ENCODE data around the gene AP1S3.
A peak's percentile ranks its signal among the peaks of the same experiment; 100 is the strongest.
"Not testable (repeated sequence)": the region's sequence is repeated elsewhere in the genome, so short reads cannot be mapped to it uniquely, and the experiment has no call there.

Gene AP1S3

DNA sequence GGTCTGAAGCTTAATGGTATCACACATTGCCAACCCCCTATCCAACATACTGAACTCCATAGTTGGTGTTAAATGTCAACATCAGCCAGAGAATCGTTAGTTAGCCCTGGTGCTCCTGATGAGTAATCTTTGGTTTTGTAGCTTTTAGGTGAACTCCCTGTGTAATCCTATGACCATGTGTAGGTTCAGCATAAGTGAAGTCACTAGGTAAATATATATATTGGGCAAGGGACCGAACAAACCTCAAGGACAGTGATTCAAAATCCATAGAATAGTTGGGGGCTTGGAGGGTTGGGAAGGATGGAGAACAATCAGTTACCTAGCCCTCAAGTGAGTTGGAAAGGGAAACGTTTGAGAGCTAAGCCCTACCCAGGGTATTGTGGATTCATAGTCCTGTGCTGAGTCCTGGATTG, 16.0 kb upstream of the AP1S3 start:
- no peak for DNase-seq (ENCODE audit: low spot score)

DNA sequence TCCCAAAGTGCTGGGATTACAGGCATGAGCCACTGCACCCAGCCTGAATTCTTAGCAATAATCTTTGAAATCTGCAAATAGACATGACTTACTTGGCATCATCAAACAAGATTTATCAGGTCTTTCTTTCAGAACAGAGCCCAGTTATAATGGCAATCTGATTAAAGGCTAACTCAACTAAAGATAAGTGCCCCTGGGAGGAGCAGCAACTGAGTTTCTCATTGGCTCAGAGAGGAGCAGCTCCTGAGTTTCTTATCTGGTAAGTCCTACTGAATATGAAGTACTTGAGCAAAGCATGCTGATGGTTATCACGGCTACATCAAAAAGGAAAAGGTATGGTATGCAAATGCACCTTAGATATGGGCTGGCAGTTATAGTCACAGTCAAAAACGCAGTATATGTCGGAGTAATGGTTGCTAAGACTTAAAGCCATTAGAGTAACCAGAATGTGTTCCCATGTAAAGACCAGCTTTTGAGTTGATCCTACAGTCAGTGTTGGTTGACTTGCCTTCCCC, 15.0 kb upstream of the AP1S3 start:
- DNase-seq (ENCODE audit: low spot score), result no peak

DNA sequence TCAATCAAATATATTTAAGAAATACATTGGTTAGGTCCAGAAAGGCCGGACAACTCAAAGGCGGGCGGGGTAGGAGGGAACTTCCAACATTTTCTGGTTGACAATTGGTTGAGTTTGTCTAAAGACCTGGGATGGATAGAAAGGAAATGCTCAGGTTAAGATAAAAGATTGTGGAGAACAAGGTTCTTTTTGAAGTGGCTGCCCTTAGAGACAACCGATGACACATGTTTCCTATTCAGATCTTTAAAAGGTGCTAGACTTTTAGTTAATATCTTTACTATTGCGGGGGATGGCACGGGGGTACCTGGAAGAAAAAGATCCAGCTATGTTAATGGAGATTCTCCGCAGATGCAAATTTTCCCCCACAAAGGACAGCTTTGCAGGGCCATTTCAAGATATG, 10.0 kb upstream of the AP1S3 start:
- no peak for DNase-seq (ENCODE audit: low spot score)

DNA sequence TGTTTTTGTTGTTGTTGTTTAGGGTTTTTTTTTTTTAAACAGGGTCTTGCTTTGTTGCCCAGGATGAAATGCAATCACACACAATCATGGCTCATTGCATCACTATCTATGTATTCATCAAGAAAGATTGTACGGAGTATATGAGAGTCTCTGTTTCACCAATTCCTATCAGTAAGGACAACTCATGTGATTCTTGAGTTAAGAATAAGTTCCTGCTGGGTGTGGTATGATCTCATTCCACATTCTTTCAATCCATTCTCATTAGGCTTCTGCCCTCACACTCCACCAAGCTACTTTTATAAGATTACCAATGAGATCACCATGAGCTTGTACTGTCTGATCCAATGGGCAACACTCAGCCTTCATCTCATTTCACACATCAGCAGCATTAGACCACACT, 9.1 kb upstream of the AP1S3 start:
- no peak for DNase-seq (ENCODE audit: low spot score)

DNA sequence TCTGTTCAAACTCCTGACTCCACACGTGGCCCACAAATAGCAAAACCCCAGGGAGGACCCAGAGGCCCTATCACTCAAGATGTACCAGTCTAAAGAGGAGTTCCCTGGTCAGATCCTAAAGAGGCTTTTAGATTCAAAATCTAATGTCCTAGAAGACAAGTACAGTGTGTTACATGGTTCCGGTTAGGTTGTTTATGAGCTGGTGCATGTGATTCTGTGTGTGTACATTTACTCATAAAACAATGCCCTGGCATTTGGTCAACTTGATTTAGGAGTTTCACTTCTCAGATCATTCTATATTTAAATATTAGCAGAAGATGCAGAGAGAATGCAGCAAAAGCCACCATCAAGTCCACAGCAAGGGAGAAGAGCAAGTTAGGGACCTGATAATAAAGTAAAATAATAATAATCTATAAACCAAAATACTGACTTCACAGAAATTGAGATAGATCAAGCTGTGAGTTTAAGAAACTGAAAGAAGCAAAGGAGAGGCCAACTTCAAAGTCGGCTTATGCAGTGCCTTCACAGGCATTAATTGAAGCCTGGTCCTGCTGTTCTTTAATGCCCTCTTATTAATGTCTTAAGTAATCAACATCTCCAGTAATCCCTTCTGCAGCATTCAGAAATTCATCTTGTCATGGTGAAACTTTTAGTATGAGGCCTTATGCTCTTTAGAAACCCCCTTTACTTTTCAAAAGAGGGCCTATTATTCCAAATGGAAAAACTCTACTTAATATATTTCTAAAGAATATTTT, 4.2 kb upstream of the AP1S3 start:
- DNase-seq (ENCODE audit: low spot score), result peak; percentile 23

DNA sequence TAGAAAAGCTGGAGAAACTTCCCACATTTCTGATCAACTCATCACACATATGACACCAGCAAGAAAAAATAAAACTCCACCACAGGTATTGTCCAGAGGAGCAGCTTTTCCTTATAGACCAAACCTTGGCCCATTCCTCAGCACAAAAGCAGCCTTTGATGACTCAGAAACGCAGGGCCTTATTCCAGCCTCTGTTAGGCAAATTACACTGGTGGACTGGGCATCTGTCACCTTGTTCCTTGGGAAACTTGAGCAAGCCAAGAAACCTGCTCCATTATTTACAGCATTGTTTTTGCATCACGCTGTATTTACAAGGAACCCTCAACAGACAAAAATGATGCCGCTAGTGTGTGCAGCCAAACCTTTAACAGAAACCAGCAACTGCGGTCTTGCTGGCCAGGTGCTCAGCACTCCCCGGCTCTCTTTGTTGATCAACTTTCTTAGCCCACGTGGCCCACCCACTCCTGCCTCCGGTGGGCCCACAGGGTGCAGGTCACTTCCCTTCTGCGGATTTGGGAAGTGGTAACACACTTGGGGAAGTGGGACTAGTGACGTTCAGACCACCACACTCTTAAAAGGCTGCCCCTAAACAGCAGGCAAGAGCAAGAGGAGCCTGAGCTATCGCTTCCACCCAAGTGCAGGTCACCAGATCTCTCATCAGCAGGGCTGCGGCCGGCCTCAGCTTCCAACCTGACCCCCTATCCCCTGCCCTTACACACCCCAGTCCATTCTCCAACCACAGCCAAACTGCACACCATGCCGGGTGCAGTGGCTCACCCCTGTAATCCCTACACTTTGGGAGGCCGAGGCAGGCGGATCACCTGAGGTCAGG, 1.5 kb downstream of the AP1S3 start:
- peak; percentile 89 for DNase-seq (ENCODE audit: low spot score)

DNA sequence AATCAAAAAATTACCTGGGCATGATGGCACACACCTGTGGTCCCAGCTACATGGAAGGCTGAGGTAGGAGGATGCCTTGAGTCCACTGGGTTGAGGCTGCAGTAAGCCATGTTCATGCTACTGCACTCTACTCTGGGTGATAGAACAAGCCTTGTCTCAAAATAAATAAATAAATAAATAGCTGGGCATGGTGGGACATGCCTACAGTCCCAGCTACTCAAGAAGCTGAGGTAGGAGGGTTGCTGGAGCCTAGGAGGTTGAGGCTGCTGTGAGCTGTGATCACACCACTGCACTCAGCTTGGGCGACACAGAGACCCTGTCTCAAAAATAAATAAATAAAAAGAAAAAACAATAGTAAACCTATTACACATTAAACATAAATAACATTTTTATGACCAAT, 3.0 kb downstream of the AP1S3 start:
- DNase-seq (ENCODE audit: low spot score), result no peak

DNA sequence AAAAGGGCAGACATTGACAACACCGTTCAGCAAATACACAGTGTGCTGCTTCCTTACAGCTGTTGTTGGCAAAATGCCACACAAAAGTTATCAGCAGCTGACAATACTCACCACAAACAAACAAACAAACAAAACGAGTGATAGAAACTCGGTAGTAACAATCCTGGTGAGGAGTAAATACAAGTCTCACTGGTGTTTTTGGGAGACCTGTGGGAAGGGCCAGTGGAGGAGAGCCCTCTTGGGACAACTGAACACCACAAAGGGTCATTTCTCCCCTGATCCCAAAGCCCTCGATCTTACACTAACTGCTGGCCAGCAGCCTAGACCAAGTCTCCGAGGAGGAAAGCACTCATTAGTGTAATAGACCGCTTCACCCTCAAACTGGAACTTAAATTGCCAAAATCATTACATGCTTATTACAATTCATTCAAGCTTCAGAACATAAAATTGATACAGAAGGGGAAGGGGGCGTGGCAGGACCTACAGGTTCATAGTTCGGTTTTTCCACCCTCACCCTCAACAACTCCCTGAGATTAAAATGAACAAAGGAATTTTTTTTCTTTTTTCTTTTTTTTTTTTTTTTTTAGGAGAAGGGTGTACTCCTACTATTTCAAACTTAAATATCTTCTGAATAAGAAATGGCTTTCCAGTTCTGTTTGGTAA, 5.0 kb downstream of the AP1S3 start:
- no peak for DNase-seq (ENCODE audit: low spot score)

DNA sequence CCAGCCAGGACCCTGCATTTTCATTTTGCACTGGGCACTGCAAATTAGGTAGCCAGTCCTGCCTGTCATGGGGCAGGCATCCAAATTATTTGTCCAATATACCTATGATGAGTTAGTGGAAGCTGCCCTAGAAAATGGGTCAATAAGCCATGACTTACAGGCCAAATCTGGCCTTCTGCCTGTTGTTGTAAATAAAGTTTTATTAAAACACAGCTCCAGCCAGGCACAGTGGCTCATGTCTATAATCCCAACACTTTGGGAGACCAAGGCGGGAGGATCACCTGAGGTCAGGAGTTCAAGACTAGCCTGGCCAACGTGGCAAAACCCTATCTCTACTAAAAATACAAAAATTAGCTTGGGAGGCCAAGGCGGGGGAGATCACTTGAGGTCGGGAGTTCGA, 8.3 kb downstream of the AP1S3 start:
- DNase-seq (ENCODE audit: low spot score), result no peak

DNA sequence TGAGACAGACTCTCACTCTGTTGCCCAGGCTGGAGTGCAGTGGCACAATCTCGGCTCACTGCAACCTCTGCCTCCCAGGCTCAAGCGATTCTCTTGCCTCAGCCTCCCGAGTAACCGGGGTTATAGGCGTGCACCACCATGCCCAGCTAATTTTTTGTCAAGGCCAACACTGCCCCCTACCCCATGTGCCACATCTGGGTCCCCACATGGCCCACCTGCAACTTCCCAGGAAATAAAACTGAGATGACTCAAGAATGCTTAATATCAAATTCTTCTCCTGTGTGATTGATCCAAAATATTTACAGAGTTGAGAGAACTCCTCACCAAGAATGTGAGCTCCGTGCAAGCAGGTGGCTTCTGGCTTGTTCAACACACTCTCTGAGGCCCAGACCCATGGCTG, 9.1 kb downstream of the AP1S3 start:
- no peak for DNase-seq (ENCODE audit: low spot score)

DNA sequence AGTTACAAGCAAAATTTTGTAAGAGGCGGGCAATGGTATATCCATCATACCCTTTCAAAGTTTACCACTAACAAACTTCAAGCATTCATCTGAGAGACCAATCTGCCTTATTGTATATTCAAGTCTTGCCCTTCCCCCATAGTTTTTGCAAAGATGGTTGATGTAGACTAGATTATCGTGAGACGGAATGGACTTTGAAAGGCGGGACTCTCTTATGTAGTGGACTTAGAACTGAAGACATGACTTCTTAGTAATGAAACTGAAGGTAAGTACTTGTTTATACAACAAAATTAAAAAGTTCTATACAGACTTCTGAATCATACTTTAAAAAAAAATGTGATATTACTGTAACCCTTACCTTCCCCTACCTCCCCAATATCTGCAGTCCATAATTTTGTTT, 10.4 kb downstream of the AP1S3 start:
- no peak for DNase-seq (ENCODE audit: low spot score)

DNA sequence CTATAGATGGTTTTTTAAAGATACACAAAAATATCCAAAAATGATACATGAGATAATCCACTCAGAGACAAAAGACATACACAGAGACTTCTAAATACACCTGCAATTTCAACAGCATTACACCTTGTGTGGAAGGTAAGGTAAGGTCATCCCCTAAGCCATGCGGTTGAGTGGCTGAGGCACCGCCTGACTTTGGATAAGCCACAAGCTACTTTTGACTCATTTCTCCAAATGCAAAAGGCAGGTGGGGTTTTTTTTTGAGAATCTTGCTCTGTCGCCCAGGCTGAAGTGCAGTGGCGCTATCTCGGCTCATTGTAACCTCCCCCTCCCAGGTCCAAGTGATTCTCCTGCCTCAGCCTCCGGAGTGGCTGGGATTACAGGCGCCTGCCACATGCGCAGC, 13.1 kb downstream of the AP1S3 start:
- no peak for DNase-seq (ENCODE audit: low spot score)

DNA sequence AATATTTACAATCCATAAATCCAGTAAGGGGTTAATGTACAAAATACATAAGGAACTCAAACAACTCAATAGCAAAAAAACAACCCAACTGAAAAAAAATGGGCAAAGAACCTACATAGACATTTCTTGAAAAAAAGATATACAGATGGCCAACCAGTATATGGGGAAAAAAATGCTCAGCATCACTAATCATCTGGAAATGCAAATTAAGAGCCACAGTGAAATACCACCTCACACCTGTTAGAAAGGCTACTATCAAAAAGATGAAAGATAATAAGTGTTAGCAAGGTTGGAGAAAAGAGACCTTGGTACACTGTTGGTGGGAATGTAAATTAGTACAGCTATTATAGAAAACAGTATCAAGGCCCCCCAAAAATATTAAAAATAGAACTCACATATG, 14.6 kb downstream of the AP1S3 start:
- DNase-seq (ENCODE audit: low spot score), result no peak

DNA sequence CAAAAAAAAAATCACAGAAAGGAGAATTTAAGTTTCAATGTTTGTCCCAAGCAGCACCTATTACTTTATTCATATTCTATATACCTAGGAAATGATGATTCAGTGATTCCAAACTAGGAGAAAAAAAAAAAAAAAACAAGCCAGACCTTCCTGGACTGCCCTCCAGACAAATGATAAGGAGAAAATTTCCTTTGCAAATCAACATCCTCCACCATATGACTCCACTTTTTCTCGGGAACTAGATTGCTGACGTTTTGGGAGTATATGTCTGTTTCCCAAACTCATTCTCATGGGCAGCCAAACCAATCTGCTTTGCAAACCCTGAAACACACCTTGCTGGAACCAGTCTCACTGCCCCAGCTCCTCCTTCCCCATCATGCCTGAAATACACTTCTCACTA, 16.8 kb downstream of the AP1S3 start:
- DNase-seq (ENCODE audit: low spot score), result no peak

DNA sequence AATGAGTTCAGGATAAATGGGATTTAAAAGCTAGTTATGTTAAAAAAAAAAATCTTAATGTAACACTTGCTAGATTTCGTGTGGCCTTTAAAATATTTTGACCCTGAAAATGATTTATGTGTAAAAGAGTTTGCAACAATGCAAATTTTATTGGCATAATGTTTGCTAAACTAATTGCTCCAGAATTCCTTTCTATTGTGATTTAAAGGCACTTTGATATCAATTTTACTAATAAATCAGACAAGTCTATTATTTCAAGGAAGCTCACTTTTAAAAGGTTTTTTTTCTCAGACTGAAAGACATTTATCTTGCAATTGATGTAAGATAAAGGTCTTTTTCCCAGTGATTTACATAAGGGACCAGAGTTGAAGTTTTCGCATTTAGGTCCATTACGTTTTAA, 17.5 kb downstream of the AP1S3 start:
- DNase-seq (ENCODE audit: low spot score), result no peak

DNA sequence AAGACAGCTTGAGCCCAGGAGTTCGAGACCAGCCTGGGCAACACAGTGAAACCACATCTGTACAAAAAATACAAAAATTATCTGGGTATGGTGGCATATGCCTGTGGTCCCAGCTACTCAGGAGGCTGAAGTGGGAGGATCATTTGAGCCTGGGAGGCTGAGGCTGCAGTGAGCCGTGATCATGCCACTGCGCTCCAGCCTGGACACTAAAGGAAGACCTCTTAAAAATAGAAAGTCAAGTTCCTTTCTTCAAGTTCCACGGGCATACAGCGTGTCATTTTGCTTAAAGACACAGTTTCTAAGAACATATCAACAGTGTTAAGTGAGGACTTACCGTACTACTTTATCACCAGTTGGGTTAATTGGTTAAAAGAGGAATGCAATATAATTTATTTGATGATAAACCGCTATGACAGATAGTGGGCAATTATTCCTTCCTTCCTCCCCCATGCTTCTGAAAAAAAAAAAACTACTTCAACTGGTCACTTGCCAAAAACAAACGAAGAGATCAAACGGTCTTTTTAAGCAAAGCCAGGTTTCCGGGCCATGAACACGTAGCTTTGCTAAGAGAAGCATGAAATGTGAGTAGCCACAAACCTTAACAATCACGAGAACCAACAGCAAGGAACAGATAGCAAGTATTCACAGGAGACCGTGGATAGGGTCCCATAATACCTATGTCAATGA, 21.4 kb downstream of the AP1S3 start:
- DNase-seq (ENCODE audit: low spot score), result no peak

DNA sequence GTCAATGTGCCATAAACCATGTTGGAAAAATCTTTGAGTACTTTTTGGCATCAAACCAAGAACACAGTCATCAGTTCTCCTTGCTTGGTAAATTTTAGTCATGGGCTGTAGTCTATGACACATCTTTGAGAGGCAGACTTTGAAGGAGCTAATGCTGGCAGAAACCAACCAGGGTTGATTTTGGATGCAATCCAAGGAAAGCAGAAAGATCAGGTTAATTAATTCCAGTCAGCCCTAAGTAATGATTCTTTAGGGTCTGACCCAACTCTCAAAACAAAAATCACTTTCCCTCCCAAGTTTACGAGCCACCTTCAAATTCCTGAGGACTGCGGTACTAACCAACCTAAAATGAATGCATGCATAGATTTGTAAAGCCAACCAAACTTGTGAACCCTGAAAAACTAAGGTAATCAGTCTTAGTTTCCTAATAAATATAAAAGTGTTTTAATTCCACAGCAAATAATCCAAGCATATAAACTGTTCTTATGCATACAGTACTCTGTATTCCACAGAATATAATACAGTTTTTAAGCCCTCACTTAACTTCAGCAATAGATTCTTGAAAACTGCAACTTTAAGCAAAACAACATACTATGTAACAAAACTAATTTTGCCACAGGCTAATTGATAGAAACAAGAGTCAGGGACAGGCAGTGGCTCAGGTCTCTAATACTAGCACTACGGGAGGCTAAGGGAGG, 22.0 kb downstream of the AP1S3 start:
- no peak for DNase-seq (ENCODE audit: low spot score)

DNA sequence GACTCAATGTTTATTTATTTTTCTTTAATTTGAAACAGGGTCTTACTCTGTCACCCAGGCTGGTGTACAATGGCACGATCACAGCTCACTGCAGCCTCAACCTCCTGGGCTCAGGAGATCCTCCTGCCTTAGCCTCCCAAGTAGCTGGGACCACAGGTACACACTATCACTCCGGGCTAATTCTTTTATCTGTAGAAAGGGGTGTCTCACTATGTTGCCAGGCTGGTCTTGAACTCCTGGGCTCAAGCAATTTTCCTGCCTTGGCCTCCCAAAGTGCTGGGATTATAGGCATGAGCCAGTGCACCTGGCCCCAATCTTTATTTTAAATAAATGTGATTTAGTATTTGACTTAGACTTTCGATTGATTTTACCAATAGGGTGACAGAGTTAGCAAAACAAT, 22.6 kb downstream of the AP1S3 start:
- DNase-seq (ENCODE audit: low spot score), result not testable (repeated sequence)

DNA sequence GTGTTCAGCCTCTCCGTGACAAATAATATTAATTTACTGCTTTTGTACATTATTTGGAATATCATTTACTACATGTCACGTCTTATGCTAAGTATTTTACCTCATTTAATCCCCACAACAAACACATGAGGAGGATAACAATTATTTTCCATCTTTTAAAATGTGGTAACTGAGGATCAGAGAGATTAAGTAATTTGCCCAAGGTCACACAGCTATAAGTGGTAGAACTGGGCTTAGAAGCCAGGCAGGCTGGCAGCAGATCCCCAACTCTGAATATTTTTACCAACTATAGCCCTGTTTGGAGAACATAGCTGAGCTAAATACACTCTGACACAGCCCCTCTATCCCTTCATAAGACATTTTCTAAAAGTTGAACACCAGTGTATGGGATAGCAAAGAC, 24.1 kb downstream of the AP1S3 start:
- DNase-seq (ENCODE audit: low spot score), result no peak

DNA sequence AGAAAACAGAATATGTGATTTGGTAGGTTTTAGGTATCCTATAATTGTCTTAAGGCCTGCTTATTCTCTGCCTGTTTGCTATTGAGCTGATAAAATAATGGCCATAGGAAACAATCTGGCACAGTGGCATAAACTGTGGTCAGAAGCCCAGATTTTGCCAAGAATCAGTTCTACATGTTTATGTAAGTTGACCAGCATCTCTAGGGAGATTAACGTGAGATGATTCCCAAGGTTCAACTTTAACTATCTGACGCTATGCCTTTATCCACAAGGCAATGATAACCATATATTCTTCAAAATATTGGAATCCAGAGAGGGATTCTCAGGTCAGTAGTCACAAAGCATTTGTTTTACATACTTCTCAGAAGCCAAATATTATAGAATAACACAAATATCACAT, 25.6 kb downstream of the AP1S3 start:
- no peak for DNase-seq (ENCODE audit: low spot score)

DNA sequence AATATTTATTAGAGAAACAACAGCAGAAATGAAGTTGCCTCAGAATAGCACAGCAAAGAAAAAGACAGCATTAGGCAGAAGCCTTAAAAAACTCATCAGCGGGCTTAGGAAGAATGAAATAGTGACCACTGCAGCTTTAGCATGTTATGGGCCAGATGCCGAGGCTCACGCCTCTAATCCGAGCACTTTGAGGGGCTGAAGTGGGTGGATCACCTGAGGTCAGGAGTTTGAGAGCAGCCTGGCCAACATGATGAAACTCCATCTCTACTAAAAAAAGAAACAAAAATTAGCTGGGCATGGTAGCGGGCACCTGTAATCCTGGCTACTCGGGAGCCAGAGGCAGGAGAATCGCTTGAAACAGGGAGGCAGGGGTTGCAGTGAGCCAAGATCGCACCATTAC, 32.4 kb downstream of the AP1S3 start:
- DNase-seq (ENCODE audit: low spot score), result no peak

DNA sequence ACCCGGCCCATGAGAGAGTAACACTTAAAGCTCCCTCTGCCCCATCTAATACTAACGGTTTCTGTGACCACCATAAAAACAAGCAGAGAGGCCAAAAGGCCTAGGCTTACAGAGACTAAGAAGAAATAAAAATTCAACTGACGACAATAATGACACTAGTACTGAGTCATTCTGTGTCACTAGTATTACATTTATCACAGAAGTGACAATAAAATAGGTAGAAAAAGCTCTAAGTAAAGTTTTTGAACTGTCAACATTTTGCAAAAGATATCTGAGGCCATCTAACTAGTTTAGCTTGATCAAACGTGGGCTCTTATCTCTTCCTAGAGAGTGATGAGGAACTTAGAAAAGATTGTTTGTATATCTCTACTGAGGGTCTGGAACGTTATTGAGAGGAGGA, 35.6 kb downstream of the AP1S3 start:
- DNase-seq (ENCODE audit: low spot score), result no peak

All from germinal center (tissue), 1 donor.